Natural killer cell (primary cell): Measurements from ENCODE around the gene SLC4A4. TPM values are rescaled to one million over a fixed set of nuclear protein-coding genes. Genes with fewer than 3 reads are reported as not detected.

ENCODE experiments used
- ATAC-seq, 3 donors: fragments of 150-1000 bp in 2 of 3; fragments of 200-7000 bp in 1 of 3; cut with Tn5 transposase; 1 replicate in 1 of 3; 2 replicates in 2 of 3; pipeline ENCODE4 v1.10.0; 2021; ENCODE audit warnings: mild to moderate bottlenecking in 2 of 3, moderate library complexity in 2 of 3
- DNase-seq, 2 donors: peaks; one replicate each; pipeline versions ENCODE4 v3.0.0 to v3.0.0-alpha.2; 2013 to 2021; ENCODE audit warnings: mixed read lengths in 1 of 2
- H3K27ac ChIP-seq: one replicate; pipeline ENCODE4 v1.5.1; 2013; ENCODE audit warnings: mild to moderate bottlenecking, low read length
- H3K27me3 ChIP-seq: one replicate; pipeline ENCODE4 v1.6.1; 2013; ENCODE audit warnings: low read length; ENCODE audit not compliant: control insufficient read depth, insufficient read depth
- H3K36me3 ChIP-seq: one replicate; pipeline ENCODE4 v1.6.1; 2013; ENCODE audit warnings: low read length; ENCODE audit not compliant: control insufficient read depth, insufficient read depth
- H3K4me1 ChIP-seq: one replicate; pipeline ENCODE4 v1.6.1; 2013; ENCODE audit warnings: low read length; ENCODE audit not compliant: control insufficient read depth, insufficient read depth
- H3K4me3 ChIP-seq: one replicate; pipeline ENCODE4 v1.5.1; 2013; ENCODE audit warnings: low read length
- H3K9me3 ChIP-seq: one replicate; pipeline ENCODE4 v1.6.1; 2013; ENCODE audit warnings: low read length; ENCODE audit not compliant: control insufficient read depth, insufficient read depth
- H3K27ac Mint-ChIP-seq, 2 donors: one replicate each; pipeline ENCODE4 v1.8.0; 2022; ENCODE audit warnings: mild to moderate bottlenecking in 2 of 2, mixed read lengths in 2 of 2, moderate library complexity in 1 of 2
- H3K27me3 Mint-ChIP-seq, 2 donors: one replicate each; pipeline ENCODE4 v1.8.0; 2022; ENCODE audit warnings: low read depth in 2 of 2, mixed read lengths in 2 of 2
- H3K36me3 Mint-ChIP-seq: one replicate; pipeline ENCODE4 v1.8.0; 2022; ENCODE audit warnings: mixed read lengths
- H3K4me1 Mint-ChIP-seq, 2 donors: one replicate each; pipeline ENCODE4 v1.8.0; 2022; ENCODE audit warnings: mixed read lengths in 2 of 2
- H3K4me3 Mint-ChIP-seq: one replicate; pipeline ENCODE4 v1.8.0; 2022; ENCODE audit warnings: mild to moderate bottlenecking, moderate library complexity, mixed read lengths
- H3K9me3 Mint-ChIP-seq, 2 donors: one replicate each; pipeline ENCODE4 v1.8.0; 2022; ENCODE audit warnings: mixed read lengths in 2 of 2
- CTCF ChIP-seq: fragments of 200-600 bp; IDR thresholded peaks from one replicate; pipeline ENCODE4 v1.8.0; 2022; ENCODE audit warnings: antibody characterized with exemption
- WGBS: methylation state at CpG from one replicate; pipeline ENCODE4 v1.1.7; 2013; ENCODE audit warnings: missing lambda C conversion rate; ENCODE audit not compliant: insufficient coverage; 5-methylcytosine and 5-hydroxymethylcytosine counted together
- intact Hi-C: fragments of 100-400 bp; cut with micrococcal nuclease; formaldehyde crosslinking; loops from one replicate; pipeline ENCODE4 v1.14.2; 2022
- total RNA-seq, 4 donors: library from RNA; stranded (reverse); fragments of 120-200 nt in 1 of 4; gene quantifications; one replicate each; pipeline versions ENCODE4 v1.2.3 to v1.2.4, GENCODE V29; 2013 to 2022

The SLC4A4 gene
- total RNA-seq, 3 donors from 2014 or later (not counting 1 experiment from before 2014, with no cell fraction given), result 17.9 to 20.4 (median 19.1) TPM

- Mint-ChIP-seq H3K4me3 (no peak overlapping the region), H3K36me3 (peaks cover 18% of the 10 kb centered on the region), H3K27me3 (no peaks in the 10 kb centered on the region), H3K9me3 (no peaks in the 10 kb centered on the region), H3K27ac (no peak overlapping the region), H3K4me1 (peaks cover 16 to 22% of the 10 kb centered on the region in 2 donors)
- no peaks in the 10 kb centered on the region for H3K4me1 ChIP-seq
- peaks cover 3% of the 10 kb centered on the region for H3K36me3 ChIP-seq
- no peak for DNase-seq
- H3K4me3 ChIP-seq, result no peak overlapping the region
- WGBS, result 93% methylated on average over 2 of the region's 2 CpGs
- H3K27ac ChIP-seq, result no peak overlapping the region
- no peaks in the 10 kb centered on the region for H3K27me3 ChIP-seq
- no peak for TF ChIP-seq CTCF
- intact Hi-C loops, result no loop called here
- no peak for ATAC-seq
- no peaks in the 10 kb centered on the region for H3K9me3 ChIP-seq
Observed at GRCh38 chr4:71538528-71538927, 199.7 kb downstream of the SLC4A4 start.

DNA sequence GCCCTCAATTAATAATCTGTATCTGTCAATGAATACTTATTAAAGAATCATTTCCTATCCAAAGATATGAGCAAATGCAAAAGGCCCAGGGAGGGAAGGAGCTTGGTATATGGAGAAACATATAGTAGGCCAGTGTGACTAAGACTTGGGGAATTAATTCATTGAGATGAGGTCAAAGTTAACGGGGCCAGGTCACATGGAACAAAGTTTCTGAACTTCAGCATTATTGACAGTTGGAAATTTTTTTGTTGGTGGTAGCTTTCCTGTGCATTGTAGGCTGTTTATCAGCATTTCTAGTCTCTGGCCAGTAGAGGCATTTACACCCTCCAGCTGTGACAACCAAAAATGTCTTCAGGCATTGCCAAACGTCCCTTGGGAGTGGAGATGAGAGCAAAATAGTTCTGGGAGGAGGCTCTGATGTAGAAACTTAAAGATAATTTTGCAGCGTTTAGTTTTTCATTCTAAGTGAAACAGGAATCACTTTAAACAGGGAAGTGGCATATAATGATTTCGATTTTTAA lies 202.0 kb downstream of the SLC4A4 start:
- Histone ChIP-seq H3K27me3 (no peaks in the 10 kb centered on the region), H3K27ac (no peak overlapping the region), H3K4me1 (no peaks in the 10 kb centered on the region), H3K9me3 (no peaks in the 10 kb centered on the region), H3K36me3 (no peaks in the 10 kb centered on the region), H3K4me3 (no peak overlapping the region)
- ATAC-seq (no peak), DNase-seq (no peak)
- intact Hi-C loops, result no loop called here
- Mint-ChIP-seq H3K36me3 (peaks cover under 1% of the 10 kb centered on the region), H3K4me1 (peaks cover 16 to 22% of the 10 kb centered on the region in 2 donors), H3K27me3 (no peaks in the 10 kb centered on the region), H3K4me3 (no peak overlapping the region), H3K27ac (no peak overlapping the region), H3K9me3 (no peaks in the 10 kb centered on the region)
- no peak for TF ChIP-seq CTCF
- 56% methylated on average over 4 of the region's 4 CpGs for WGBS

DNA sequence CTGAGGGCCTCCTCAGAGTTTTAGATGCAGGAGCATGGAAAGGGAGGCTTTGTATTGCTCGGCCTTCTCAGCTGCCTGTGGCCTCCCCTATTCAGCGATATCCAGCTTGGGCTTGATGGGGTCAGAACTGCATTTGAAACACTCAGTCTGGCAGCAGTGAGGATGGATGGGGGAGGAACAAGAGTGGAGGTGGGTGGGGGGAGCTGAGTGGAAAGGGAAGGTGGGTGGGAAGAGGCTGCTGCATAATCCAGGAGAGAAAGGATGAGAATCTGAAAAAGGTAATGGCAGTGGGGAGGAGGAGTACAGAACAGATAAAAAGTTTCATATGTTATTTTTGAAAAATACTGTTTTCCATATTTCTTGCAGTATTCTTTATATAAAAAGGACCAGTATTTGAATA lies 202.7 kb downstream of the SLC4A4 start:
- Mint-ChIP-seq H3K4me3 (no peak overlapping the region), H3K27ac (no peak overlapping the region), H3K9me3 (no peaks in the 10 kb centered on the region), H3K36me3 (no peaks in the 10 kb centered on the region), H3K4me1 (peaks cover 16 to 22% of the 10 kb centered on the region in 2 donors), H3K27me3 (no peaks in the 10 kb centered on the region)
- WGBS, result 95% methylated on average over 2 of the region's 2 CpGs
- no peak for TF ChIP-seq CTCF
- no peaks in the 10 kb centered on the region for H3K27me3 ChIP-seq
- no peaks in the 10 kb centered on the region for H3K36me3 ChIP-seq
- no peak for ATAC-seq
- DNase-seq, result no peak
- H3K27ac ChIP-seq, result no peak overlapping the region
- H3K4me3 ChIP-seq, result no peak overlapping the region
- H3K9me3 ChIP-seq, result no peaks in the 10 kb centered on the region
- H3K4me1 ChIP-seq, result no peaks in the 10 kb centered on the region
- intact Hi-C loops, result no loop called here

DNA sequence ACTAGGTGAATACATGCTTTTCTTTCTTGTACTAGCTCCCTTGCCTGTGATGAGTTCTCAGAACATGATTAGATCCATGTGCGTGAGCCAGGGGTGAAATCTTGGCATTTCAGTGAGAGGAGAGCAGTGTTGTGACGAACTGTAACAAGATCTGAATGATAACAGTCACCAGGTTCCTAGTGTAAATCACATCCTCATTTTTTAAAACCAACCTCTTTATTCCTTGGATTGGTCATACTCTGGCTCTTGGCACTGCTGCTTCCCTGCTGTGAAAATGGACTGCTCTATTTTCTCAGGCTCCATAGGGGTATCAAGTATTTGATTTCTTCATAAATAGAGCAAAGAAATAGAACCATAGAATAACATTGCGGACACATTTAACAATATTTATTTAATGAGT lies 206.3 kb downstream of the SLC4A4 start:
- 65% methylated on average over 2 of the region's 3 CpGs for WGBS
- Mint-ChIP-seq H3K36me3 (no peaks in the 10 kb centered on the region), H3K27ac (no peak overlapping the region), H3K27me3 (no peaks in the 10 kb centered on the region), H3K4me3 (no peak overlapping the region), H3K9me3 (no peaks in the 10 kb centered on the region), H3K4me1 (peaks cover 8 to 16% of the 10 kb centered on the region in 2 donors)
- no peaks in the 10 kb centered on the region for H3K4me1 ChIP-seq
- H3K36me3 ChIP-seq, result no peaks in the 10 kb centered on the region
- no peaks in the 10 kb centered on the region for H3K27me3 ChIP-seq
- intact Hi-C loops, result no loop called here
- no peak overlapping the region for H3K4me3 ChIP-seq
- no peak for TF ChIP-seq CTCF
- H3K27ac ChIP-seq, result no peak overlapping the region
- DNase-seq, result no peak
- H3K9me3 ChIP-seq, result no peaks in the 10 kb centered on the region
- ATAC-seq, result no peak
